Transverse colon (tissue), 4 donors: ENCODE results near the gene VEGFA.

Experiments
- EP300 ChIP-seq: sonication (generic); formaldehyde crosslinking; IDR thresholded peaks from one replicate; pipeline ENCODE4 v1.6.1; 2017; ENCODE audit warnings: antibody characterized with exemption, low read depth
- POLR2A ChIP-seq: fragments of 450-650 bp; IDR thresholded peaks from one replicate; pipeline ENCODE4 v1.6.1; 2016; ENCODE audit warnings: antibody characterized with exemption, mild to moderate bottlenecking, moderate library complexity
- POLR2AphosphoS5 ChIP-seq, 3 donors: sonication (generic); formaldehyde crosslinking; IDR thresholded peaks; one replicate each; pipeline ENCODE4 v1.6.1; 2016; ENCODE audit warnings: antibody characterized with exemption in 3 of 3
- TF ChIP-seq, protein P1 (sequence below), 5 experiments: fragments of 200-600 bp in 3 of 5; fragments of 450-650 bp in 2 of 5; sonication (generic) in 3 of 5; IDR thresholded peaks; 1 replicate in 2 of 5; 2 replicates in 3 of 5; pipeline ENCODE4 v1.5.1; 2016 to 2017; ENCODE audit warnings: antibody characterized with exemption in 5 of 5, inconsistent platforms in 3 of 5, mild to moderate bottlenecking in 2 of 5, moderate library complexity in 1 of 5

DNA sequence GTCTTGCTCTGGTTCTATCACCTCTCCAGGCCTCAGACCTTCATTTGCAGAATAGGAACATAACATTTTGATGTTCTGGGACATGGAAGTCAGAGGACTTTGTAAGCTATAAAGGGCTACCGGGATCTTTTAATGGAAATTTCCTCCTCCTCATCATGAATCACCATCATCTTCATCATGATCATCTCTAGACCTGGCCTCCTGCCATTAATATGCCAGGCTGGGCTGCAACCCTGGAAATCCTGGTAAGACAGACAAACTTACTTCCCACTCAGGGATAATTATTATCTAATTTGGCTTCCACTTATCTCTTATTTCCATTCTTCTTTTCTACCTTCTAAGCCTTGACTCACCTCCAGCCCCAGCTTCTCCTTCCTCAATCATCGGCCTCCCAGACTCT is 41.4 kb upstream of the VEGFA start:
- TF ChIP-seq POLR2AphosphoS5 (IDR thresholded peaks at IDR 0.05) (no peak), POLR2A (no peak), EP300 (no peak)
- TF ChIP-seq, protein P1, sequence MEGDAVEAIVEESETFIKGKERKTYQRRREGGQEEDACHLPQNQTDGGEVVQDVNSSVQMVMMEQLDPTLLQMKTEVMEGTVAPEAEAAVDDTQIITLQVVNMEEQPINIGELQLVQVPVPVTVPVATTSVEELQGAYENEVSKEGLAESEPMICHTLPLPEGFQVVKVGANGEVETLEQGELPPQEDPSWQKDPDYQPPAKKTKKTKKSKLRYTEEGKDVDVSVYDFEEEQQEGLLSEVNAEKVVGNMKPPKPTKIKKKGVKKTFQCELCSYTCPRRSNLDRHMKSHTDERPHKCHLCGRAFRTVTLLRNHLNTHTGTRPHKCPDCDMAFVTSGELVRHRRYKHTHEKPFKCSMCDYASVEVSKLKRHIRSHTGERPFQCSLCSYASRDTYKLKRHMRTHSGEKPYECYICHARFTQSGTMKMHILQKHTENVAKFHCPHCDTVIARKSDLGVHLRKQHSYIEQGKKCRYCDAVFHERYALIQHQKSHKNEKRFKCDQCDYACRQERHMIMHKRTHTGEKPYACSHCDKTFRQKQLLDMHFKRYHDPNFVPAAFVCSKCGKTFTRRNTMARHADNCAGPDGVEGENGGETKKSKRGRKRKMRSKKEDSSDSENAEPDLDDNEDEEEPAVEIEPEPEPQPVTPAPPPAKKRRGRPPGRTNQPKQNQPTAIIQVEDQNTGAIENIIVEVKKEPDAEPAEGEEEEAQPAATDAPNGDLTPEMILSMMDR (IDR thresholded peaks at IDR 0.05), result no peak
